ENCODE measurements around the gene TMEM238. TPM values are rescaled to one million over a fixed set of nuclear protein-coding genes. Genes with fewer than 3 reads are reported as not detected.
A peak's percentile ranks its signal among the peaks of the same experiment; 100 is the strongest.

Gene TMEM238
- total RNA-seq, 2 experiments from 2014 or later, result 14.2 to 14.3 TPM

GRCh38 chr19:55406826-55407549, 22.9 kb upstream of the TMEM238 start:
- Histone ChIP-seq H3K36me3 (ENCODE audit: insufficient read depth, low read length) (peaks cover 31% of the 10 kb centered on the region), H3K27ac (ENCODE audit: low read depth in 1 of 2, low read length in 2 of 2) (peak overlapping the region; percentile 20 to 96), H3K9me3 (ENCODE audit: control insufficient read depth in 1 of 2, insufficient read depth in 1 of 2, low read length in 2 of 2) (peaks cover 0 to 3% of the 10 kb centered on the region in 2 experiments), H3K4me1 (ENCODE audit: insufficient read depth, low read length) (peaks cover 34% of the 10 kb centered on the region), H3K27me3 (ENCODE audit: control insufficient read depth in 1 of 2, insufficient read depth in 2 of 2, low read length in 2 of 2) (no peaks in the 10 kb centered on the region), H3K4me3 (ENCODE audit: low read length) (peak overlapping the region; percentile 61)
- ATAC-seq (ENCODE audit: poor library complexity), result no peak
- ChIA-PET POLR2A (interaction anchor here (0.6 to 2.7 kb wide), 23 partner anchors 8 to 1270 kb away, joined by 3 to 45 read pairs (median 8); partner anchors contain the start of genes FIZ1, ISOC2, KMT5C and PPP6R1), CTCF (interaction anchor here (1.2 kb wide), 1 partner anchor 246 kb away, joined by 3 read pairs; no protein-coding TSS in a partner anchor)
- peaks cover 57% of the 10 kb centered on the region for H3K36me3 Mint-ChIP-seq (ENCODE audit: low read depth)
- H3K27me3 Mint-ChIP-seq, result no peaks in the 10 kb centered on the region
- intact Hi-C loops (cut with DNase I, micrococcal nuclease), result loop anchor here in 1 of 2 experiments (1.0 to 10.0 kb wide), 6 partner anchors 21 to 228 kb away; partner anchors contain the start of genes C19orf85, ISOC2, KMT5C and PPP6R1
- H3K4me3 Mint-ChIP-seq, result peak overlapping the region; percentile 94
- peak overlapping the region; percentile 99 for H3K27ac Mint-ChIP-seq
- TF ChIP-seq CTCF (IDR thresholded peaks at IDR 0.05), result no peak
- H3K4me1 Mint-ChIP-seq (ENCODE audit: low read depth), result peaks cover 29% of the 10 kb centered on the region
- peak in 10 of 14 experiments; percentile 11 to 57 (median 24) for DNase-seq
- no peaks in the 10 kb centered on the region for H3K9me3 Mint-ChIP-seq

GRCh38 chr19:55406091-55406825, 22.2 kb upstream of the TMEM238 start:
- H3K4me3 ChIP-seq (ENCODE audit: low read length), result peak overlapping the region; percentile 61
- DNase-seq (peak in 1 of 14 experiments; percentile 38), ATAC-seq (ENCODE audit: poor library complexity) (no peak)
- Mint-ChIP-seq H3K9me3 (no peaks in the 10 kb centered on the region), H3K27me3 (no peaks in the 10 kb centered on the region), H3K4me1 (ENCODE audit: low read depth) (peaks cover 29% of the 10 kb centered on the region), H3K36me3 (ENCODE audit: low read depth) (peaks cover 60% of the 10 kb centered on the region), H3K4me3 (peak overlapping the region; percentile 94), H3K27ac (peak overlapping the region; percentile 99)
- H3K36me3 ChIP-seq (ENCODE audit: insufficient read depth, low read length), result peaks cover 35% of the 10 kb centered on the region
- H3K4me1 ChIP-seq (ENCODE audit: insufficient read depth, low read length), result peaks cover 34% of the 10 kb centered on the region
- H3K27ac ChIP-seq (ENCODE audit: low read depth in 1 of 2, low read length in 2 of 2), result no peak overlapping the region
- CTCF ChIA-PET, result interaction anchor here (0.6 kb wide), 1 partner anchor 11 kb away, joined by 3 read pairs; no protein-coding TSS in a partner anchor
- TF ChIP-seq CTCF (IDR thresholded peaks at IDR 0.05), result no peak
- POLR2A ChIA-PET, result interaction anchor here (1.0 to 2.3 kb wide), 8 partner anchors 12 to 152 kb away, joined by 3 to 45 read pairs (median 11); partner anchors contain the start of genes KMT5C, PPP6R1, RPL28 and TMEM238
- H3K9me3 ChIP-seq (ENCODE audit: control insufficient read depth in 1 of 2, insufficient read depth in 1 of 2, low read length in 2 of 2), result peaks cover 0 to 3% of the 10 kb centered on the region in 2 experiments
- no peaks in the 10 kb centered on the region for H3K27me3 ChIP-seq (ENCODE audit: control insufficient read depth in 1 of 2, insufficient read depth in 2 of 2, low read length in 2 of 2)
- intact Hi-C loops (cut with DNase I, micrococcal nuclease), result loop anchor here in 1 of 2 experiments (1.0 to 10.0 kb wide), 6 partner anchors 20 to 229 kb away; partner anchors contain the start of genes C19orf85, ISOC2, KMT5C and PPP6R1

GRCh38 chr19:55405638-55406037, 21.5 kb upstream of the TMEM238 start:
- peaks cover 65% of the 10 kb centered on the region for H3K36me3 Mint-ChIP-seq (ENCODE audit: low read depth)
- H3K27ac ChIP-seq (ENCODE audit: low read depth in 1 of 2, low read length in 2 of 2), result no peak overlapping the region
- H3K27ac Mint-ChIP-seq, result peak overlapping the region; percentile 99
- no peak for DNase-seq
- H3K9me3 ChIP-seq (ENCODE audit: control insufficient read depth in 1 of 2, insufficient read depth in 1 of 2, low read length in 2 of 2), result peaks cover 0 to 3% of the 10 kb centered on the region in 2 experiments
- no peaks in the 10 kb centered on the region for H3K9me3 Mint-ChIP-seq
- ChIA-PET CTCF (interaction anchor here (0.6 kb wide), 1 partner anchor 11 kb away, joined by 3 read pairs; no protein-coding TSS in a partner anchor), POLR2A (interaction anchor here (1.0 to 2.3 kb wide), 3 partner anchors 66 to 146 kb away, joined by 3 to 19 read pairs (median 4); partner anchors contain the start of genes KMT5C and ZNF628)
- no peaks in the 10 kb centered on the region for H3K27me3 ChIP-seq (ENCODE audit: control insufficient read depth in 1 of 2, insufficient read depth in 2 of 2, low read length in 2 of 2)
- peaks cover 39% of the 10 kb centered on the region for H3K36me3 ChIP-seq (ENCODE audit: insufficient read depth, low read length)
- H3K4me3 ChIP-seq (ENCODE audit: low read length), result no peak overlapping the region
- peaks cover 29% of the 10 kb centered on the region for H3K4me1 Mint-ChIP-seq (ENCODE audit: low read depth)
- intact Hi-C loops (cut with DNase I, micrococcal nuclease), result loop anchor here in 1 of 2 experiments (1.0 to 10.0 kb wide), 6 partner anchors 19 to 229 kb away; partner anchors contain the start of genes C19orf85, ISOC2, KMT5C and PPP6R1
- peaks cover 34% of the 10 kb centered on the region for H3K4me1 ChIP-seq (ENCODE audit: insufficient read depth, low read length)
- H3K4me3 Mint-ChIP-seq, result peak overlapping the region; percentile 94
- ATAC-seq (ENCODE audit: poor library complexity), result no peak
- no peaks in the 10 kb centered on the region for H3K27me3 Mint-ChIP-seq
- no peak for TF ChIP-seq CTCF (IDR thresholded peaks at IDR 0.05)

Measured in CD4-positive, alpha-beta T cell (primary cell).